BJ (cell line): ENCODE results near the gene AQP12B. TPM values are rescaled to one million over a fixed set of nuclear protein-coding genes. Genes with fewer than 3 reads are reported as not detected.
"Not testable (repeated sequence)": the region's sequence is repeated elsewhere in the genome, so short reads cannot be mapped to it uniquely, and the experiment has no call there.

Experiments
- CTCF ChIA-PET: fragments of 350-600 bp; formaldehyde crosslinking; extraction: SDS; loops from one replicate; lab custom pipeline; 2021; ENCODE audit warnings: antibody characterized with exemption, inconsistent platforms; lab: Yijun Ruan, JAX
- POLR2A ChIA-PET: fragments of 300-600 bp; sonication (Branson Sonifier 250); formaldehyde crosslinking; extraction: SDS; loops from one replicate; lab custom pipeline; 2021; ENCODE audit warnings: antibody characterized with exemption; lab: Charles Lee
- DNase-seq: peaks from one replicate; pipeline ENCODE4 v3.0.0-alpha.2; 2011; ENCODE audit warnings: low read depth
- H3K27me3 ChIP-seq: 2 replicates; pipeline ENCODE4 v1.6.0; 2011; ENCODE audit warnings: low read length; ENCODE audit not compliant: control insufficient read depth, insufficient read depth
- H3K36me3 ChIP-seq: 2 replicates; pipeline ENCODE4 v1.5.1; 2011; ENCODE audit warnings: low read length; ENCODE audit not compliant: control insufficient read depth, insufficient read depth
- H3K4me3 ChIP-seq: 2 replicates; pipeline ENCODE4 v1.5.1; 2011; ENCODE audit warnings: low read depth, mild to moderate bottlenecking, control low read depth, low read length
- CTCF ChIP-seq: IDR thresholded peaks from 2 replicates; pipeline ENCODE4 v1.5.1; 2011; ENCODE audit warnings: low read depth, mild to moderate bottlenecking, control low read depth, inconsistent platforms, low read length, moderate library complexity; ENCODE audit not compliant: insufficient read depth
- polyA plus RNA-seq: library from polyadenylated mRNA; depleted of rRNA; stranded (reverse); fragments of >200 nt; gene quantifications from 2 replicates; pipeline ENCODE4 v1.2.3, GENCODE V29; 2011

The AQP12B gene
- polyA plus RNA-seq, 1 experiment, result not detected

DNA sequence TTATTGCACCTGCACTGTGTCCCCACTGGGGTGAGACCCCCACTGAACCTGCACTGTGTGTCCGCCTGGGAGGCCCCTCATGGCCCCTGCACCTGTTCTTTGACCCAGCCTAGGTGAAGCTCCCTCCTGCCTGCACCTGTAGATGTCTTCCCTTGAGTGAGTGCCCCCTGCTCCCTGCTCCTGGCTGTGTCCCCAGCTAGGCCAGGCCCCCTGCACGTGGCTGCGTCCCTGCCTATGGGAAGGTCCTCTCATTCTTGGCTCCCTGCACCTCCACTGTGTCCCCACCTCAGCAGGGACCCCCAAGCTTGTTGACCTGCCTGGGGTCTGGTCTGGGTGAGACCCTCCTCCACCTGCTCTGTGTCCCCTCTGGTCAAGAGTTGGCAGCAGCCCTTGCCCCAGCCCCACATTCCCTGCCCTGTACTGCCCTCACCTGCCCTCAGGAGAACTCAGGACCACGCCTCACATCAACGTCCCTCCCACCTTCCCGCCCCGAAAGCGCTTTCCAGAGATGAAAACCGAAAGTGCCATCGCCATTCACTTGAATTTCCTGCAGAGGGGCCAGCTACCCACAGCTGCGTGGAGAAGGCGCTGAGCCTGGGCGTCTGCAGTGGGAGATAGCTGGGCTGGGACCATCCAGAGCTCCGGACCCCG lies 769 bp upstream of the AQP12B start:
- DNase-seq, H3K27me3 ChIP-seq, H3K36me3 ChIP-seq, CTCF ChIA-PET, POLR2A ChIA-PET, H3K4me3 ChIP-seq: not testable (repeated sequence)

DNA sequence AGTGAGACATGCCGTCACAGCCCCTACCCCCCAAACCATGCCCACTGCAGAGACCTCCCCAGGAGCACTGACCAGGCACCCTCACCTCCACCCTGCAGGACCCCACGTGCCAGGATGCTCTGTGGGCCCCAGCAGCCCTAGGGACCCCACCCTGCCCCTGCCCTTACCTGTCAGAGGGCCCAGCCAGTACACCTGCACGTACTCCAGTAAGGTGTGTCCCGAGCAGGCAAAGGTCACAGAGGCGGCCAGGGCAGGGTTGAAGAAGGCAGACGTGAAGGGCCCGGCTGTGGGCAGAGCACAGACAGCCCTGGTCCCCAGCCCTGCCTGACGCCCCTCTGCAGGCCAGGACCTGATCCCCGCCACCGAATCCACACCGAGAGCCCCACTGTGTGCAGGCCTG lies 2.5 kb downstream of the AQP12B start:
- H3K4me3 ChIP-seq, H3K36me3 ChIP-seq, DNase-seq, POLR2A ChIA-PET, CTCF ChIA-PET, H3K27me3 ChIP-seq: not testable (repeated sequence)

- POLR2A ChIA-PET, H3K36me3 ChIP-seq, DNase-seq, H3K27me3 ChIP-seq, CTCF ChIA-PET, H3K4me3 ChIP-seq: not testable (repeated sequence)
Measured at GRCh38 chr2:240678909-240679308, 3.8 kb downstream of the AQP12B start.

- H3K36me3 ChIP-seq, H3K27me3 ChIP-seq, POLR2A ChIA-PET, CTCF ChIA-PET, H3K4me3 ChIP-seq, DNase-seq: not testable (repeated sequence)
Measured at GRCh38 chr2:240678043-240678442, 4.6 kb downstream of the AQP12B start.

GRCh38 chr2:240675345-240675744 lies 7.3 kb downstream of the AQP12B start:
- CTCF ChIA-PET, DNase-seq, POLR2A ChIA-PET, H3K27me3 ChIP-seq, H3K36me3 ChIP-seq, H3K4me3 ChIP-seq: not testable (repeated sequence)

GRCh38 chr2:240674461-240675184 lies 8.1 kb downstream of the AQP12B start:
- CTCF ChIA-PET, POLR2A ChIA-PET: not testable (repeated sequence)

GRCh38 chr2:240672701-240673190 lies 9.9 kb downstream of the AQP12B start:
- no peak for DNase-seq
- ChIA-PET POLR2A (no interaction called here), CTCF (no interaction called here)
- TF ChIP-seq CTCF, result no peak
- no peak overlapping the region for H3K4me3 ChIP-seq
- no peaks in the 10 kb centered on the region for H3K36me3 ChIP-seq
- H3K27me3 ChIP-seq, result peaks cover 8% of the 10 kb centered on the region

More at GRCh38 chr2:240674461-240675184, 8.1 kb downstream of the AQP12B start:
- not testable (repeated sequence) for H3K4me3 ChIP-seq, H3K36me3 ChIP-seq, H3K27me3 ChIP-seq, DNase-seq

- no peak for TF ChIP-seq CTCF
- Histone ChIP-seq H3K36me3 (no peaks in the 10 kb centered on the region), H3K4me3 (no peak overlapping the region), H3K27me3 (peaks cover 8% of the 10 kb centered on the region)
- ChIA-PET CTCF (no interaction called here), POLR2A (no interaction called here)
- no peak for DNase-seq
Measured at GRCh38 chr2:240672076-240672700, 10.5 kb downstream of the AQP12B start.
